NCI-H460 (cell line): ENCODE results near the gene OR1A2. TPM values are rescaled to one million over a fixed set of nuclear protein-coding genes. Genes with fewer than 3 reads are reported as not detected.
"Not testable (repeated sequence)": the region's sequence is repeated elsewhere in the genome, so short reads cannot be mapped to it uniquely, and the experiment has no call there.

ENCODE experiments used
- DNase-seq: peaks from one replicate; pipeline ENCODE4 v3.0.0-alpha.2; 2016; ENCODE audit warnings: low read depth; ENCODE audit errors: extremely low read depth
- polyA plus RNA-seq: library from polyadenylated mRNA; depleted of rRNA; stranded (reverse); fragments of >200 nt; gene quantifications from 2 replicates; pipeline ENCODE4 v1.2.3, GENCODE V29; 2014; cell fraction: nucleus; rRNA removed
- total RNA-seq: library from RNA; depleted of rRNA; stranded (reverse); fragments of >200 nt; shearing (Covaris generic); gene quantifications from 2 replicates; pipeline ENCODE4 v1.2.3, GENCODE V29; 2014; rRNA removed

Gene OR1A2, protein sequence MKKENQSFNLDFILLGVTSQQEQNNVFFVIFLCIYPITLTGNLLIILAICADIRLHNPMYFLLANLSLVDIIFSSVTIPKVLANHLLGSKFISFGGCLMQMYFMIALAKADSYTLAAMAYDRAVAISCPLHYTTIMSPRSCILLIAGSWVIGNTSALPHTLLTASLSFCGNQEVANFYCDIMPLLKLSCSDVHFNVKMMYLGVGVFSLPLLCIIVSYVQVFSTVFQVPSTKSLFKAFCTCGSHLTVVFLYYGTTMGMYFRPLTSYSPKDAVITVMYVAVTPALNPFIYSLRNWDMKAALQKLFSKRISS
- total RNA-seq, result not detected in 2 replicates
- not detected in 2 replicates for polyA plus RNA-seq

DNA sequence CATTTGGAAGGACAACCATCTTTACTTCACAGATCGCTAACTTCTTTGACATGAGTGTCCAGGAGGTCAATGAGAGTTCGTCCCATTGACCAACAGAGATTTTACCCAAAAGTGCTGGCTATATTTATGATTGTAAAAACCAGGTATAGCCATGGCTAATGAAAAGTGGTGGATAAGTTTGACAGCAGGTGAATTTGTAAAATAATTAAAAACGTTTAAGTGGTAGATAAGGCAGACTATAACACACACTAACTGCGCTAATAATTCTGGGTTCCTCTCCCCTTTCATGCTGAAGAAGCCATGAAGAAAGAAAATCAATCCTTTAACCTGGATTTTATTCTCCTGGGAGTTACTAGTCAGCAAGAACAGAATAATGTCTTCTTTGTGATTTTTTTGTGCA lies at the start of gene OR1A2:
TSS of gene OR1A2 (plus strand) at position 301 of the 400 bp plus-strand sequence. CDS start at position 301, 0 bp downstream.
- no peak for DNase-seq

DNA sequence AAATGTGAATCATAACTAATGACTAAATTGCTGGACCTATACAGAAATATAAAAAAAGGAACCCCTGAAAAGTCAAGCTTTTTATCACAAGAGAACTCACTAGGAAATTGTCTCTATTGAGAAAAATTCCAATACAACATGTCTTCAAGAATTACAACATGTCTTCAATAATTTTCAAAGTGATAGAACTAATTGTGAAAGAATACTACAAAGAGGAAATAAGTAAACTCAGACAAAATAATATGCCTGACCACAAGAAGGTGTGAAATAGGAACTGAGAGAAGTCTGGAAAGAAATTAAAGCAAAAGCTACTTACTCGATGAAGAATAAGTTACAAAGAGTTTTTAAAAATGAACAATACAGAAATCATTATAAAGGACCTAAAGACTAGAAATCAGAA lies 40.1 kb upstream of the OR1A2 start:
- no peak for DNase-seq

DNA sequence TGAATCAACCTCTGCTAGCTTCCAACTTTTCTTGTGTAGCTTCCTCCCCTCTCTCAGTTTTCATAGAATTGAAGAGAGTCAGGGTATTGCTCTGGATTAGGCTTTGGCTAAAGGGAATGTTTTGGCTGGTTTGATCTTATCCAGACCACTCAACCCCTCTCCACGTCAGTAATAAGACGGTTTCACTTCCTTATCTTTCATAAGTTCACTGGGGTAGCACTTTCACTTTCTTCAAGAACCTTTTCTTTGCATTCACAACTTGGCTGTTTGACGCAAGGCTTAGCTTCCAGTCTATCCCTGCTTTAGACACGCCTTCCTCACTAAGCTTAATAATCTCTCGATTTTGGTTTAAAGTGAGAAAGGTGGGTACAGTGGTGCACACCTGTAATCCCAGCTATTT lies 29.7 kb upstream of the OR1A2 start:
- DNase-seq, result no peak

DNA sequence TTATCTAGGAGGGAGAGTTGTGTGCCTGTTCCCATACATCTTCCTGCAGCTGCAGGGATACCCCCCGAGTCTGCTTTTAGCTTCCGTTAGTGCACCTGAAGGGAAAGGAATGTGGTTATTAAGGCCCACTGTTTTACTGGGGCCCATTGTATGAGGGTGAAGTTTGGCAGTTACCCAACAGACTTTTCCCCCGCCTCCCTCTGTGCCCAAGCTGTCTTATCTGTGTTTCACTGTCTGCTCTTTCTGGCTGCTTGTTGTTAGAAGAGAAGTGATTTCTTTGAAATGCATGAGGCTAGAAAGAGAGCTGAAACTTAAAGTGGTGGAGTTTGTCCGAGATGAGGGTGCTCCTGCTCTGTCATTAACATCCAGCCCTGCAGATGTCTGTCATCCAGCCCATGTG lies 7.4 kb upstream of the OR1A2 start:
- no peak for DNase-seq

DNA sequence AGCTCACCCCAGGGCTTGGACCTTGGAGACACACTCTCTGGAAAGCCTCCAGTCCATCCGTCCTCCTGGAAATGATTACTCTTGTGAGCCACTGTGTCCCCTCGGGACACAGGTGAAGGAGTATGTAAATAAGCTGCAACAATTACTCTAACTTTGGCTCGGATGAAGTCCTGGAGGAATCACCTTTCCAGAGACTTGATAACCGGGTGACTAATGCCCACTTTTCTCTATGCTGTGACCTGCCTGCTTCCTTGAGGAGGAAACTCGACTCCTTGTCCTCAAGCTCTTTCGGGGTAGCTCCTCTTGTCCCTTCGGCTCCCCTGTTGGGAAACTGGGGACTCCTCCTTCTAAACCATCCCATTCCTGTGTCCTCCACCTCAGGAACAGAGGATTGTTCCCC lies 10.0 kb downstream of the OR1A2 start, which contains the start of gene OR1A1:
TSS of gene OR1A1 (plus strand) at position 301 of the 400 bp plus-strand sequence. CDS start 7,954 bp downstream, outside the sequence.
- no peak for DNase-seq

DNA sequence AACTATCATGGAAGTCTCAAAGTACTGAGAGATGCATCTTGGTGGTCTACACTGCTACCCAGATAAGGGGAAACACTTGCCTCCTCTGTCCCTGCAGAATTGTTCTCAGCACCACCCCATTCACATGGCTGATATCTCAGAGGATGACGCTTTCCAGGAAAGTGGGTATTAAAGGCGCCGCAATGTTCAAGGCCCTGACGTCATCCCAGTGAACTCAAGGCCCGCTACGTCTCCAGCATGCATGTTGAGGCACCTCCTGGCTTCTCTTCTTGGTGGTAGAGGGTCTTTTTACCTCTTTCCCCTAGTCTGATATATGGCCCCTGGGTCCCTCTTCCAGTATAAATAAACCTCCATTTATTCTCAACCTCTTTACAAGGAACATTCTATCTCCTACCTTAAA lies 11.2 kb downstream of the OR1A2 start:
- no peak for DNase-seq

DNA sequence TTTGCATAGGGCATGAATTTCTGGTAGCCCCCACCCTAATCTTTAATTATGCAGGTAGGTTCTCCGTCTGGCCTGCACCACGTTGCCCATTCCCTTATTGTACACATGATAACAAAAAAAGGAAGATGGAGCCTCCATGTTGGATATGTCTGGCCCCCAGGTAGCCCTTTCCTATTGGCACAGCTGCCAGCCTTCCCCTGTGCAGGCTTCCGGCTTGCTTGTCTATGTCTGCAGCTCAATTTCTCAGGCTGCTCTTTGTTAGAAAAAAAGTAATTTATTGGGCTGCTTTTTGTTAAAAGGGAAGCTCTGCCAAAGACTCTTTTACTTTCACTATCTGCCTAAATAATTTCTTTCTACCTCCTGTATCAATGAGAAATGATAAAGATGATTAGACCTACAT lies 15.7 kb downstream of the OR1A2 start:
- DNase-seq, result no peak

DNA sequence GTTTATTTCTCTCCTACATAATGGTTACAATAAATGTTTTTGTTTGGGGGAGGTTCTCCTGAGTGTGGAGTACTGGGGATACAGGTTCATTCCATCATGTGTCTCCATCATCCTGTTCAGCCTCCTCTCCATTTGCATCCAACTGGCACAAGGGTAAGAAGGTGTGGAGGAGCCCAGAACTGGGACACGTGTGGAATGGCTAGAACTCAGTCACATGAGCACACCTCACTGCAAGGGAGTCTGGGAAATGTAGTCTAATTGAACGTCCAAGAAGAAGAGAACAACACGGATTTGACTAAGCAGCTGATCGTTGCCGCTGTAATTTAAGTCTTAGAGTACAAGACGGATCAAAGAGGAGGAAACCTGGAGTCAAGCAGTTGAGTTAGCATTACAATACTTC lies 16.3 kb downstream of the OR1A2 start:
- no peak for DNase-seq

DNA sequence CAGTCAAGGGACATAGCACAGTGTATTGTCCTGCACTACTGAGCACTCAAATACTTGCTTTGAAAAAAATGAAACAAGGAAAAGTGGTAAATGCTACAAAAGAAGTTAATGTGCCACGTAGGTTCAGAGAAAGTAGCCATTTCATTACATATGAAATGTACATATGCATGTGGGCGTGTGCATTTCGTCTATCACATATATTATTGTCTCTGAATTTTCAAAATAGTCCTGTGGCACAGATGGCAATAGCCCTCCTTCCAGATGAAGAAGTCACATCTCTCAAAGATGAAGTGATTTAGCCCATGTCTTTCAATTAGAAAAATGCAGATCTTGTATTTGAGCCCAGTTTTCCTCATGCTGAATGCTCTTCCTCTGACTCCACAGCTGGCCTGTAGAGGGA lies 22.7 kb downstream of the OR1A2 start:
- not testable (repeated sequence) for DNase-seq

DNA sequence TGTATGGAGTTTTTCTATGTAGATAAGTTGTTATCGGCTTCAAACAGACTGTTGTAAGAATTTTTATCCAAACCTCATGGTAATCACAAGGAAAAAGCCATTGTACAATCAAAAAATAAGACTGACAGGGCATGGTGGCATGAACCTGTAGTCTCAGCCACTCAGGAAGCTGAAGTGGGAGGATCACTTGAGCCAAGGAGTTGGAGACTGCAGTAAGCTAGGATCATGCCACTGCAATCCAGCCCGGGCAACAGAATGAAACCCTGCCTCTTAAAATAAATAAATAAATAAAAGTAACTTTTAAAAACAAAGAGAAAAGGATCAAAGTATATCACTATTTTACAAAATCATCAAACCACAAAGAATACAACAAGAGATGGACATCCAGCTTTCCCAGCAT lies 24.5 kb downstream of the OR1A2 start:
- no peak for DNase-seq

DNA sequence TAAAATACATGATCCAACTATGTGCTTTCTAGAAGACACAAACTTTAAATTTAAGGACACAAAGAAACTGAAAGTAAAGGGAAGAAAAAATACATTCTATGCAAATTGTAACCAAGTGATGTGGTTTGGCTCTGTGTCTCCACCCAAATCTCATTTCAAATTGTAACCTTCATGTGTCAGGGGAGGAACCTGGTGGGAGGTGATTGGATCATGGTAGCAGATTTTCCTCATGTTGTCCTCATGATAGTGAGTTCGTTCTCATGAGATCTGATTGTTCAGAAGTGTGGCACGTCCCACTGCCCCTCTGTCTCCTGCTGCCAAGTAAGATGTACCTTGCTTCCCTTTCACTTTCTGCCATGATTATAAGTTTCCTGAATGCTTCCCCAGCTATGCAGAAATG lies 25.2 kb downstream of the OR1A2 start:
- no peak for DNase-seq

DNA sequence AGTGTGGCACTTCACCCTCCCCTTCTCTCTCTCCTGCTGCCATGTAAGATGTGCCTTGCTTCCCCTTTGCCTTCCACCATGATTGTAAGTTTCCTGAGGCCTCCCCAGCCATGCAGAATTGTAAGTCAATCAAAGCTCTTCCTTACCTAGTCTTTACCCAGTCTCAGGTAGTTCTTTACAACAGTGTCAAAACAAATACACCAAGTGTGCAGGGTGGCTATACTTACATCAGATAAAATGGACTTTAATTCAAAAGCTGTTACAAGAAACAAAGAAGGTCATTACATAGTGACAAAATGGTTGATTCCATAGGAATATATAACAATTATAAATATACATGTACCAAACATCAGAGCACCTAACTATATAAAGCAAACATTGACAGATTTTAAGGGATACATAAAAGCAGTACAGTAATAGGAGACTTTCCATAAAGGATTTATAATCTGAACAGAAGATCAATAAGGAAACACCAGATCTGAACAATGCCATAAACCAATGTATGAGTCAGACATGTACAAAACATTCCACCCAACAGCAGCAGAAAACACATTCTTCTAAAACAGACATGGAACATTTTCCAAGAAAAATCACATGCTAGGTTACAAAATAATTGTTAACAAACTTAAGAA lies 27.5 kb downstream of the OR1A2 start:
- not testable (repeated sequence) for DNase-seq

DNA sequence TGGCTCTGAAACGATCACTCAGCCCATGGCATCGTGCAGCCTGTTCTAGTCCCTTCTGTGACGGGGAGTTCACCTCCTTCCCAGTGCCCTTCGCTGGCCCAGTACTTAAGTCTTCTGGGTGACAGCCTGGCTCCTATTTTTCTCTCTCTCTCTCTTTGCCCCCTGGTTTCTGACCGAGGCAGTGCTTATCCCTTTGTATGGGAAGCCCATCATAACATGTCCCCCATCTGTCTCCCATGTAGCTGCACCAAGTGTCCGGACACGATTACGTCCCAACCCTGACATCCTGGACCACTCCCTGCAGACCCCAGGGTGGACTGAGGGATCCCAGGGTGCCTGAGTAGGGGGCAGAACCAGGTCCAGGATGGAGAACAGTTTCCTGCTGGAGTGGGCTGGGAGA lies 35.0 kb downstream of the OR1A2 start:
- not testable (repeated sequence) for DNase-seq

DNA sequence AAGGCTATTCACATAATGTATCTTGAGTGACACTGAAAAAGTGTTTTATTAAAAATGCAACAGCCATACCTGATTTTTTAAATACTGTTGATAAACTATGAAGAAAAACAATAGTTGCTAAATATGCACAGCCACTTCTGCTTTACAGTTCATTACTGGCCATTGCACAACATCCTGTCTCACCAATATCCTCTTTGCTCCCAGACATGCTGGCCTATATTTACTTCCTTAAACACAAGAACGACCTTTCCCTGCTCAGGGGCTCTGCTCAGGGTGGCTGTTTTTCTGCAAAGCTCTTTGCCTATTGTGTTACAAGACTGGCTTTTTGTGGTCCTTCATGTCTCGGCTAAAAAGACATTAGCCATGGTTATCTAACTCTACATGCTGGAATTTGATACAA lies 41.4 kb downstream of the OR1A2 start:
- not testable (repeated sequence) for DNase-seq

DNA sequence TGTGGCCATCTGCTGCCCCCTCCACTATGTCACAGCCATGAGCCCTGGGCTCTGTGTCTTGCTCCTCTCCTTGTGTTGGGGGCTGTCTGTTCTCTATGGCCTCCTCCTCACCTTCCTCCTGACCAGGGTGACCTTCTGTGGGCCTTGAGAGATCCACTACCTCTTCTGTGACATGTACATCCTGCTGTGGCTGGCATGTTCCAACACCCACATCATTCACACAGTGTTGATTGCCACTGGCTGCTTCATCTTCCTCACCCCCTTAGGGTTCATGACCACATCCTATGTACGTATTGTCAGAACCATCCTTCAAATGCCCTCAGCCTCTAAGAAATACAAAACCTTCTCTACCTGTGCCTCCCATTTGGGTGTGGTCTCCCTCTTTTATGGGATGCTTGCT lies 43.7 kb downstream of the OR1A2 start:
- DNase-seq, result not testable (repeated sequence)

DNA sequence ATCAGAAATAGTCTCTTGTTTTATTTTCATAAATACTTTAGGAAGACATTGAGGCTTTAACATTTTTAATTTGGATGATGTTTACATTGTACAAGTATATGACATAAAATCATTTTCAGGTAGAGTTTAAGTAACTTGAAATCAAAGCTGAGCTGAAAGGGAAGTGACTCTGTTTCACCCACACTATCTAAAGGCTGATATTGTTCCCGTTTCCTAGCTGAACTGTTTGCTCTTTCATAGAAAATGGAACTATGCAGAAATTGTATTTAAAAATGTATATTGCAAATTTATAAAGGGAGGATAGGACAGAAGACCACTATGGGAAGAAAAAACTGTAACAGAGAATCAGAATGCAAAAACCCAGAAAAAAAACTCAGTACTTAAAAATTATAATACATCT lies 47.5 kb downstream of the OR1A2 start:
- not testable (repeated sequence) for DNase-seq

Other genes starting within 250 kb of the OR1A2 start
- gene OR1D5, start 133.9 kb upstream of the OR1A2 start, total RNA-seq, result not detected in 2 replicates
- not detected in 2 replicates for gene OR1D2, start 93.1 kb upstream of the OR1A2 start, total RNA-seq
- gene OR1G1, start 70.0 kb upstream of the OR1A2 start, total RNA-seq, result not detected in 2 replicates
- not detected in 2 replicates for gene OR1A1, start 10.1 kb downstream of the OR1A2 start, total RNA-seq
- gene OR3A1, start 100.8 kb downstream of the OR1A2 start, total RNA-seq, result not detected in 2 replicates
- not detected in 2 replicates for gene OR3A2, start 188.8 kb downstream of the OR1A2 start, total RNA-seq
- not detected in 2 replicates for gene OR1E1, start 200.9 kb downstream of the OR1A2 start, total RNA-seq
- gene OR3A3, start 213.9 kb downstream of the OR1A2 start, total RNA-seq, result not detected in 2 replicates
- not detected in 2 replicates for gene OR1E2, start 236.3 kb downstream of the OR1A2 start, total RNA-seq